Psoas muscle (tissue), 8 donors: ENCODE data around the gene DUOX2. TPM values are rescaled to one million over a fixed set of nuclear protein-coding genes. Genes with fewer than 3 reads are reported as not detected.

ENCODE experiments used
- ATAC-seq, 4 donors: fragments of 200-7000 bp; cut with Tn5 transposase; one replicate each; pipeline ENCODE4 v1.9.1; 2020; ENCODE audit warnings: moderate library complexity in 3 of 4, mild to moderate bottlenecking in 2 of 4
- DNase-seq, 2 donors: peaks; one replicate each; pipeline ENCODE4 v3.0.0-alpha.2; 2020
- H3K27ac ChIP-seq: fragments of 200-600 bp; one replicate; pipeline ENCODE4 v1.8.0; 2022
- H3K27me3 ChIP-seq, 3 donors: fragments of 200-600 bp in 1 of 3; one replicate each; pipeline versions ENCODE4 v1.6.1 to v1.8.0; 2013 to 2022; ENCODE audit warnings: low read length in 2 of 3, mild to moderate bottlenecking in 2 of 3, moderate library complexity in 1 of 3; ENCODE audit not compliant: insufficient read depth in 3 of 3
- H3K36me3 ChIP-seq, 2 donors: fragments of 200-600 bp in 1 of 2; one replicate each; pipeline versions ENCODE4 v1.6.1 to v1.8.0; 2013 to 2022; ENCODE audit warnings: low read depth in 1 of 2, mild to moderate bottlenecking in 1 of 2, moderate library complexity in 1 of 2; ENCODE audit not compliant: insufficient read depth in 1 of 2
- H3K4me1 ChIP-seq: fragments of 200-600 bp; one replicate; pipeline ENCODE4 v1.8.0; 2022
- H3K4me3 ChIP-seq: fragments of 200-600 bp; one replicate; pipeline ENCODE4 v1.8.0; 2022; ENCODE audit warnings: mild to moderate bottlenecking
- H3K9me3 ChIP-seq: fragments of 200-600 bp; one replicate; pipeline ENCODE4 v1.8.0; 2022
- WGBS, 3 donors: extraction: QIAGEN DNeasy Blood & Tissue Kit; methylation state at CpG; one replicate each; pipeline versions ENCODE4 v1.1.6 to v1.1.7; 2013; 5-methylcytosine and 5-hydroxymethylcytosine counted together
- intact Hi-C, 2 donors: fragments of 100-400 bp; cut with DNase I; formaldehyde crosslinking; loops; one replicate each; pipeline versions ENCODE4 v1.11.0 to v1.14.2; 2022
- polyA plus RNA-seq, 3 donors: library from polyadenylated mRNA; stranded (reverse); fragments of 200-250 nt; gene quantifications; one replicate each; pipeline ENCODE4 v1.2.3, GENCODE V29; 2013
- total RNA-seq, 4 donors: library from RNA; stranded (reverse); fragmentation: NEBNext Ultra II Directional in 2 of 4; extraction: Animal tissue kit (Norgen Biotek cat#: 25700) in 2 of 4; gene quantifications; one replicate each; pipeline versions ENCODE4 v1.2.1 to v1.2.4, GENCODE V29; 2021 to 2023
- TF ChIP-seq, protein P1 (sequence below): fragments of 200-600 bp; IDR thresholded peaks from one replicate; pipeline ENCODE4 v1.8.0; 2022; ENCODE audit warnings: antibody characterized with exemption
- donor health status: healthy with polysubstance abuse.
- donor health status: DM: no; HTN: no; CAD: no; lungs with moderate emphysema.
- donor health status: Bipolar disorder and iron deficiency.
- donor health status: healthy.
- donor health status: DM: yes; HTN: yes; CAD: no.
- donor health status: DM: no; HTN: no; CAD: no.
- donor health status: DM: no; HTN: no; CAD: no.
- donor health status: DM: yes; HTN: yes; CAD: no.

Gene DUOX2
- total and polyA plus RNA-seq, 7 donors, result 0.01 to 0.73 (median 0.04) TPM; not detected in 2

DNA sequence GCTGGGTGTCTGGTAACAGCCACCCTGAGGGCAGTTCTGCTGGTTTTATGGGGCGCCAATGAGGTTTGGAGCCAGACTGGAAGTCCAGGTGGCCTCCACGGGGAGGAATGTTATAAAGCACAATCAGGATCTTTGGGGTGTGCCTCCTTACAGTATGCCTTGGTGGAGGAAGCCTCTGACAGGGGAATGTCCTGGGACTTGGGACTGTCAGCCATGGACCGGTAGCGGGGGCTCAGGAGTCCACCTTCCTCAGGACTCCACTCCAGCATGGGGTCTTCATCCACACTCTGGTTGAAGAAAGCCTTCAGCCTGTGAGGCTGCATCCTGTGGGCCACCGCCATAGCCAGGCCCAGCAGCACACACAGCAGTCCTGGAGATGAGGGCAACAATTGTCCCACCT lies 5.0 kb upstream of the DUOX2 start:
- Histone ChIP-seq H3K4me1 (peaks cover 12% of the 10 kb centered on the region), H3K27ac (no peak overlapping the region), H3K9me3 (no peaks in the 10 kb centered on the region), H3K36me3 (no peaks in the 10 kb centered on the region), H3K4me3 (no peak overlapping the region), H3K27me3 (peaks cover 0 to 63% (median 21%) of the 10 kb centered on the region in 3 donors)
- intact Hi-C loops, result no loop called here
- DNase-seq, result peak in 1 of 2 donors; percentile 11
- TF ChIP-seq, protein P1, sequence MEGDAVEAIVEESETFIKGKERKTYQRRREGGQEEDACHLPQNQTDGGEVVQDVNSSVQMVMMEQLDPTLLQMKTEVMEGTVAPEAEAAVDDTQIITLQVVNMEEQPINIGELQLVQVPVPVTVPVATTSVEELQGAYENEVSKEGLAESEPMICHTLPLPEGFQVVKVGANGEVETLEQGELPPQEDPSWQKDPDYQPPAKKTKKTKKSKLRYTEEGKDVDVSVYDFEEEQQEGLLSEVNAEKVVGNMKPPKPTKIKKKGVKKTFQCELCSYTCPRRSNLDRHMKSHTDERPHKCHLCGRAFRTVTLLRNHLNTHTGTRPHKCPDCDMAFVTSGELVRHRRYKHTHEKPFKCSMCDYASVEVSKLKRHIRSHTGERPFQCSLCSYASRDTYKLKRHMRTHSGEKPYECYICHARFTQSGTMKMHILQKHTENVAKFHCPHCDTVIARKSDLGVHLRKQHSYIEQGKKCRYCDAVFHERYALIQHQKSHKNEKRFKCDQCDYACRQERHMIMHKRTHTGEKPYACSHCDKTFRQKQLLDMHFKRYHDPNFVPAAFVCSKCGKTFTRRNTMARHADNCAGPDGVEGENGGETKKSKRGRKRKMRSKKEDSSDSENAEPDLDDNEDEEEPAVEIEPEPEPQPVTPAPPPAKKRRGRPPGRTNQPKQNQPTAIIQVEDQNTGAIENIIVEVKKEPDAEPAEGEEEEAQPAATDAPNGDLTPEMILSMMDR, result no peak
- 79 to 84% (median 82%) methylated on average over 5 of the region's 5 CpGs for WGBS, 3 donors
- no peak for ATAC-seq

DNA sequence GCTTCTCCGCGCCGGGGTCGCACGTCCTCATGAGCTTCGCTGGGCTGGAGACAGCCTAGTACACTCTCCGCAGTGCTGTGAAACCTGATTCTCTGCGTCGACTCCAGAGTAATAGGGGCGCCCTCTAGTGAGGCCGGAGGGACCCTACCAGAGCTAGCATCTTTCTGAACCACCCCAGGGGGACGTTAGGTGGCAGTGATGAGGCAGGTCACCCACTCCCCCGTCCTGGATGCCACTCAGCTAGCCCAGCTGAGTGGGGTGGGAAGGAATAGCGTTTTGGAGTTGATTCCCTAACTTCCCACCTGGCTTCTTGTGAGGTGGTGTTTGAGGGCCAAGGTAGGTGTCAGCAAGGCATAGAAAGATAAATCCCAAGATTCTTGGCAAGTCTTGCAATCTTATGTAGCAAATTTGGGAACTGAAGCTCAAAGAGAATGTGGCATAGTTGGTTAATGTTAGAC lies 4.2 kb upstream of the DUOX2 start:
- ATAC-seq (peak; percentile 94 to 99 (median 98)), DNase-seq (peak; percentile 81 to 87)
- Histone ChIP-seq H3K27me3 (peaks cover 0 to 71% (median 29%) of the 10 kb centered on the region in 3 donors), H3K4me1 (peaks cover 13% of the 10 kb centered on the region), H3K36me3 (no peaks in the 10 kb centered on the region), H3K9me3 (no peaks in the 10 kb centered on the region), H3K4me3 (peak overlapping the region; percentile 32), H3K27ac (no peak overlapping the region)
- 0% methylated on average over 14 of the region's 14 CpGs for WGBS, 3 donors
- intact Hi-C loops, result no loop called here
- TF ChIP-seq, protein P1, result peak; percentile 89

DNA sequence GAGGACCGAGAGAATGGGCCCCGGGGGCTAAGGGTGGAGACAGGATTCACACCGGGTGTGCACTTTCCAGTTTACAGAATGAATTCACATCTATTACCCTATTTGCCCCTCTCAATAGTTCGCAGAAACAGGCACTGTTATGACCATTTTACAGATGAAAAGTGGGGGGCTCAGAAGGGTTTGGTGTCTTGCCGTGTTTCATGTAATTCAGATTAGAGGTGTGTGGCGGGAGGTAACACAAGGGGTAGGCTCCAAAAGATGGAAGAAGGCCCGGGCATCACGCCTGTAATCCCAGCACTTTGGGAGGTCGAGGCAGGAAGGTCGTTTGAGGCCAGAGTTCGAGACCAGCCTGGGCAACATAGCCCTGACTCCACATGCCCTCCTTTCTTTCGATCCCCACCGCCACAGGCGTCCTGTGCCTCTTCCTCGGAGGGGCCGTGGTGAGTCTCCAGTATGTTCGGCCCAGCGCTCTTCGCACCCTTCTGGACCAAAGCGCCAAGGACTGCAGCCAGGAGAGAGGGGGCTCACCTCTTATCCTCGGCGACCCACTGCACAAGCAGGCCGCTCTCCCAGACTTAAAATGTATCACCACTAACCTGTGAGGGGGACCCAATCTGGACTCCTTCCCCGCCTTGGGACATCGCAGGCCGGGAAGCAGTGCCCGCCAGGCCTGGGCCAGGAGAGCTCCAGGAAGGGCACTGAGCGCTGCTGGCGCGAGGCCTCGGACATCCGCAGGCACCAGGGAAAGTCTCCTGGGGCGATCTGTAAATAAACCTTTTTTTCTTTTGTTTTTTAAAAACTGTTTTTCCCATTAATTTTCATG lies 3.5 kb upstream of the DUOX2 start:
- no peaks in the 10 kb centered on the region for H3K9me3 ChIP-seq
- ATAC-seq, result peak; percentile 21 to 48 (median 32)
- DNase-seq, result no peak
- H3K27me3 ChIP-seq, result peaks cover 0 to 78% (median 34%) of the 10 kb centered on the region in 3 donors
- H3K36me3 ChIP-seq, result no peaks in the 10 kb centered on the region
- TF ChIP-seq, protein P1, result no peak
- WGBS, 3 donors, result 27 to 37% (median 37%) methylated on average over 32 to 33 of the region's 33 CpGs
- no peak overlapping the region for H3K27ac ChIP-seq
- H3K4me3 ChIP-seq, result peak overlapping the region; percentile 49
- intact Hi-C loops, result no loop called here
- peaks cover 19% of the 10 kb centered on the region for H3K4me1 ChIP-seq

DNA sequence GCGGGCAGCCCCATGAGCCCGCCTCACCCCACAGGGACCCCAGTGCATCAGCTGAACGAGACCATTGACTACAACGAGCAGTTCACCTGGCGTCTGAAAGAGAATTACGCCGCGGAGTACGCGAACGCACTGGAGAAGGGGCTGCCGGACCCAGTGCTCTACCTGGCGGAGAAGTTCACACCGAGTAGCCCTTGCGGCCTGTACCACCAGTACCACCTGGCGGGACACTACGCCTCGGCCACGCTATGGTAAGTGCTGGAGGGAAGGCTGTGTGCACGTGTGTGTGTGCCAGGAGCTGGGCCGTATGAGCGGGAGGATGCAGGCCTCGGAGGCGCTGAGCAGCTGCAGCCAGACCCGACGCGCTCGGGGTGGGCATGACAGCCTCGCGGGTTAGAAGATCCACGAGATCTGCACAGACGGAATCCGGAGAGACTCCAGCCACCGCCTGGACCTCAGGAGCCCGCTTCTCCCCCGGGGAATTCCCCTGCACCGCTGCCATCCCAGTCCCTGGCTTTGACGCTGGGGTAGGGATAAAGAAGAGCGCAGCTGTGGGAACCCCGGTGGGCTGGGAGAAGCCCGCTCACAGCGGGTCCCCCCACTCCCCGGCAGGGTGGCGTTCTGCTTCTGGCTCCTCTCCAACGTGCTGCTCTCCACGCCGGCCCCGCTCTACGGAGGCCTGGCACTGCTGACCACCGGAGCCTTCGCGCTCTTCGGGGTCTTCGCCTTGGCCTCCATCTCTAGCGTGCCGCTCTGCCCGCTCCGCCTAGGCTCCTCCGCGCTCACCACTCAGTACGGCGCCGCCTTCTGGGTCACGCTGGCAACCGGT lies 2.7 kb upstream of the DUOX2 start:
- Histone ChIP-seq H3K36me3 (no peaks in the 10 kb centered on the region), H3K27ac (no peak overlapping the region), H3K4me3 (peak overlapping the region; percentile 49), H3K4me1 (peaks cover 22% of the 10 kb centered on the region), H3K9me3 (no peaks in the 10 kb centered on the region), H3K27me3 (peaks cover 0 to 83% (median 38%) of the 10 kb centered on the region in 3 donors)
- 6 to 8% (median 7%) methylated on average over 56 to 65 of the region's 65 CpGs for WGBS, 3 donors
- ATAC-seq, result peak in 1 of 4 donors; percentile 50
- no peak for DNase-seq
- TF ChIP-seq, protein P1, result no peak
- intact Hi-C loops, result no loop called here
